DND-41 (cell line): ENCODE results near the gene PARVA.

Experiments
- CTCF ChIP-seq: IDR thresholded peaks from 2 replicates; pipeline ENCODE4 v1.5.1; 2012; ENCODE audit warnings: borderline replicate concordance, low read length, moderate library complexity, mild to moderate bottlenecking; ENCODE audit not compliant: poor library complexity, severe bottlenecking; ENCODE audit errors: extremely low read depth
- EZH2 ChIP-seq: IDR thresholded peaks from 3 replicates; pipeline ENCODE4 v1.6.1; 2012; ENCODE audit warnings: borderline replicate concordance, low read depth, mild to moderate bottlenecking, moderate library complexity, low read length, inconsistent platforms; ENCODE audit not compliant: severe bottlenecking

GRCh38 chr11:12453243-12453642 lies 75.9 kb downstream of the PARVA start:
- TF ChIP-seq CTCF (no peak), EZH2 (no peak)
